Testis (tissue), 2 donors: ENCODE data around the gene KATNB1.

Experiments
- CTCF ChIP-seq, 3 experiments: fragments of 450-650 bp in 2 of 3; fragments of 200-600 bp in 1 of 3; sonication (generic) in 1 of 3; IDR thresholded peaks; one replicate each; pipeline ENCODE4 v1.5.1; 2016 to 2019; ENCODE audit warnings: antibody characterized with exemption in 3 of 3, mild to moderate bottlenecking in 2 of 3, moderate library complexity in 1 of 3
- POLR2A ChIP-seq: fragments of 450-650 bp; IDR thresholded peaks from one replicate; pipeline ENCODE4 v1.6.1; 2017; ENCODE audit warnings: antibody characterized with exemption, mild to moderate bottlenecking, moderate library complexity

GRCh38 chr16:57781349-57781740 lies 45.8 kb downstream of the KATNB1 start:
- TF ChIP-seq CTCF (IDR thresholded peaks at IDR 0.05) = no peak
- TF ChIP-seq POLR2A = no peak
